Parathyroid adenoma (tissue), 2 donors: ENCODE results near the gene KIAA1191.

ENCODE experiments used
- H2AFZ ChIP-seq: fragments of 300-600 bp; sonication (generic); one replicate; pipeline ENCODE4 v1.7.0; 2017; ENCODE audit warnings: antibody characterized with exemption, mild to moderate bottlenecking
- H3K27ac ChIP-seq: fragments of 300-600 bp; sonication (generic); one replicate; pipeline ENCODE4 v1.7.0; 2017
- H3K27me3 ChIP-seq: fragments of 300-600 bp; sonication (generic); one replicate; pipeline ENCODE4 v1.7.0; 2017; ENCODE audit warnings: low read length; ENCODE audit not compliant: control insufficient read depth, insufficient read depth
- H3K36me3 ChIP-seq: fragments of 300-600 bp; sonication (generic); one replicate; pipeline ENCODE4 v1.7.0; 2017; ENCODE audit warnings: low read length; ENCODE audit not compliant: control insufficient read depth, insufficient read depth
- H3K4me1 ChIP-seq: fragments of 300-600 bp; sonication (generic); one replicate; pipeline ENCODE4 v1.7.0; 2017; ENCODE audit warnings: control low read depth
- H3K4me2 ChIP-seq: fragments of 300-600 bp; sonication (generic); one replicate; pipeline ENCODE4 v1.7.0; 2017; ENCODE audit warnings: low read length
- H3K4me3 ChIP-seq: fragments of 300-600 bp; sonication (generic); one replicate; pipeline ENCODE4 v1.7.0; 2017; ENCODE audit warnings: low read depth, low read length
- H3K79me2 ChIP-seq: fragments of 300-600 bp; sonication (generic); one replicate; pipeline ENCODE4 v1.7.0; 2017; ENCODE audit warnings: control low read depth
- H3K9ac ChIP-seq: fragments of 300-600 bp; sonication (generic); one replicate; pipeline ENCODE4 v1.7.0; 2017; ENCODE audit warnings: mild to moderate bottlenecking
- H3K9me3 ChIP-seq: fragments of 300-600 bp; sonication (generic); one replicate; pipeline ENCODE4 v1.7.0; 2017; ENCODE audit warnings: low read length; ENCODE audit not compliant: control insufficient read depth
- CTCF ChIP-seq: fragments of 300-600 bp; sonication (generic); IDR thresholded peaks from one replicate; pipeline ENCODE4 v1.7.0; 2017; ENCODE audit warnings: antibody characterized with exemption, mild to moderate bottlenecking
- donor health status: primary hyperparathyroidism.

KIAA1191 gene

GRCh38 chr5:176359658-176360057, 1.9 kb downstream of the KIAA1191 start:
- peaks cover 3% of the 10 kb centered on the region for H3K4me1 ChIP-seq
- H3K4me3 ChIP-seq, result no peak overlapping the region
- H3K79me2 ChIP-seq, result peaks cover 30% of the 10 kb centered on the region
- H3K36me3 ChIP-seq, result no peaks in the 10 kb centered on the region
- no peak overlapping the region for H3K4me2 ChIP-seq
- H3K27ac ChIP-seq, result no peak overlapping the region
- H2AFZ ChIP-seq, result no peak overlapping the region
- no peaks in the 10 kb centered on the region for H3K9me3 ChIP-seq
- no peaks in the 10 kb centered on the region for H3K27me3 ChIP-seq
- no peak overlapping the region for H3K9ac ChIP-seq
- TF ChIP-seq CTCF, result no peak

- Histone ChIP-seq H2AFZ (no peak overlapping the region), H3K9ac (no peak overlapping the region), H3K79me2 (peaks cover 23% of the 10 kb centered on the region), H3K36me3 (no peaks in the 10 kb centered on the region), H3K4me2 (no peak overlapping the region), H3K27me3 (no peaks in the 10 kb centered on the region), H3K4me3 (no peak overlapping the region), H3K4me1 (peaks cover 11% of the 10 kb centered on the region), H3K27ac (no peak overlapping the region), H3K9me3 (no peaks in the 10 kb centered on the region)
- no peak for TF ChIP-seq CTCF
Observed at GRCh38 chr5:176356179-176356566, 5.4 kb downstream of the KIAA1191 start.

GRCh38 chr5:176355400-176356178, 6.0 kb downstream of the KIAA1191 start:
- Histone ChIP-seq H3K4me3 (no peak overlapping the region), H3K4me1 (peaks cover 11% of the 10 kb centered on the region), H3K9me3 (no peaks in the 10 kb centered on the region), H3K36me3 (no peaks in the 10 kb centered on the region), H3K4me2 (no peak overlapping the region), H3K27me3 (no peaks in the 10 kb centered on the region), H3K79me2 (peaks cover 21% of the 10 kb centered on the region), H2AFZ (no peak overlapping the region), H3K9ac (no peak overlapping the region), H3K27ac (no peak overlapping the region)
- TF ChIP-seq CTCF, result no peak

- H3K27ac ChIP-seq, result no peak overlapping the region
- no peak overlapping the region for H2AFZ ChIP-seq
- no peaks in the 10 kb centered on the region for H3K27me3 ChIP-seq
- no peaks in the 10 kb centered on the region for H3K36me3 ChIP-seq
- peaks cover 11% of the 10 kb centered on the region for H3K4me1 ChIP-seq
- no peaks in the 10 kb centered on the region for H3K9me3 ChIP-seq
- H3K79me2 ChIP-seq, result peaks cover 20% of the 10 kb centered on the region
- no peak for TF ChIP-seq CTCF
- no peak overlapping the region for H3K4me3 ChIP-seq
- no peak overlapping the region for H3K9ac ChIP-seq
- no peak overlapping the region for H3K4me2 ChIP-seq
Observed at GRCh38 chr5:176353533-176353932, 8.0 kb downstream of the KIAA1191 start.
